Skeletal muscle tissue (tissue), 4 donors: ENCODE results near the gene PTPRN2. TPM values are rescaled to one million over a fixed set of nuclear protein-coding genes. Genes with fewer than 3 reads are reported as not detected.

Experiments
- H3K27ac ChIP-seq: one replicate; pipeline ENCODE4 v1.7.0; 2013; ENCODE audit warnings: mild to moderate bottlenecking, low read depth, low read length, inconsistent platforms
- H3K27me3 ChIP-seq, 3 donors: one replicate each; pipeline ENCODE4 v1.7.0; 2013; ENCODE audit warnings: low read length in 3 of 3; ENCODE audit not compliant: control insufficient read depth in 3 of 3, insufficient read depth in 3 of 3
- H3K36me3 ChIP-seq, 3 donors: one replicate each; pipeline ENCODE4 v1.7.0; 2013; ENCODE audit warnings: low read length in 3 of 3; ENCODE audit not compliant: control insufficient read depth in 3 of 3, insufficient read depth in 3 of 3
- H3K4me1 ChIP-seq, 3 donors: one replicate each; pipeline ENCODE4 v1.7.0; 2013; ENCODE audit warnings: low read length in 3 of 3, mild to moderate bottlenecking in 3 of 3; ENCODE audit not compliant: control insufficient read depth in 3 of 3, insufficient read depth in 3 of 3
- H3K4me3 ChIP-seq, 3 donors: one replicate each; pipeline ENCODE4 v1.7.0; 2013; ENCODE audit warnings: low read length in 3 of 3
- H3K9ac ChIP-seq, 3 donors: one replicate each; pipeline ENCODE4 v1.7.0; 2013; ENCODE audit warnings: low read length in 3 of 3, mild to moderate bottlenecking in 3 of 3, moderate library complexity in 2 of 3, low read depth in 1 of 3
- H3K9me3 ChIP-seq, 3 donors: one replicate each; pipeline ENCODE4 v1.7.0; 2013; ENCODE audit warnings: low read length in 3 of 3; ENCODE audit not compliant: control insufficient read depth in 3 of 3
- total RNA-seq: library from RNA; depleted of rRNA; stranded (reverse); fragments of >200 nt; gene quantifications from one replicate; pipeline ENCODE4 v1.2.3, GENCODE V29; 2014
- donor health status: Osteomylitis.

The PTPRN2 gene
- total RNA-seq, 1 donor from 2014 or later: 1.6 TPM

GRCh38 chr7:158261362-158262235 lies 326.0 kb downstream of the PTPRN2 start:
- Histone ChIP-seq H3K4me1 (no peaks in the 10 kb centered on the region), H3K9ac (no peak overlapping the region), H3K27ac (no peak overlapping the region), H3K36me3 (no peaks in the 10 kb centered on the region), H3K27me3 (peaks cover 0 to 11% (median 8%) of the 10 kb centered on the region in 3 donors), H3K9me3 (peaks cover 0 to 9% (median 3%) of the 10 kb centered on the region in 3 donors), H3K4me3 (no peak overlapping the region)

GRCh38 chr7:158260567-158261361 lies 326.9 kb downstream of the PTPRN2 start:
- H3K27me3 ChIP-seq: peaks cover 0 to 11% (median 8%) of the 10 kb centered on the region in 3 donors
- H3K36me3 ChIP-seq: no peaks in the 10 kb centered on the region
- no peak overlapping the region for H3K4me3 ChIP-seq
- H3K9me3 ChIP-seq: peaks cover 0 to 9% (median 3%) of the 10 kb centered on the region in 3 donors
- no peak overlapping the region for H3K9ac ChIP-seq
- H3K27ac ChIP-seq: no peak overlapping the region
- no peaks in the 10 kb centered on the region for H3K4me1 ChIP-seq

DNA sequence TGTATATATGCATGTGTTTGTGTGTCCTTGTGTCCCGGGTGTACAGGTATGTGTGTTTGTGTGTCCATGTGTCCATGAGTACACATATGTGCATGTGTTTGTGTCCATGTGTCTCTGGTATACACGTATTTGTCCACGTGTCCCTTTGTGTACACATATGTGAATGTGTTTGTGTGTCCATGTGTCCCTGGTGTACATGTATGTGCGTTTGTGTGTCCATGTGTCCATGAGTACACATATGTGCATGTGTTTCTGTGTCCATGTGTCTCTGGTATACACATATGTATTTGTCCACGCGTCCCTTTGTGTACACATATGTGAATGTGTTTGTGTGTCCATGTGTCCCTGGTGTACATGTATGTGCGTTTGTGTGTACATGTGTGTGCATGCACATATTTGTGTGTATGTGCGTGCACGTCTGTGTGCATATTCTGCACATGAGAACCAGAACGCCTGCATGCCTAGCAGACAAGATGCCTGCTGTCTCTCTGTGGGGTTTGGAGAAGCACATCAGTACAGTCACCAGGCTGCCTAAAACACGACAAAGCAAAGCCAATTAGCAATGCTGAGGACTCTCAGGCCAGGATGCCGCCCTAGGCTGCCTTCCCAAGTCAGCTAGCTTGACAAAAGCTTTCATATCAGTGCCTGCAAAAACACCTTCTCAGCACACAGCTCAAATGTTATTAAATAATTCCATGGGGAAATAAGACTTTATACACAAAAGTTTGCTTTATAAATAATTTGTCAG lies 327.8 kb downstream of the PTPRN2 start:
- no peak overlapping the region for H3K27ac ChIP-seq
- no peaks in the 10 kb centered on the region for H3K36me3 ChIP-seq
- H3K4me3 ChIP-seq: no peak overlapping the region
- H3K9ac ChIP-seq: no peak overlapping the region
- H3K9me3 ChIP-seq: peaks cover 0 to 9% (median 3%) of the 10 kb centered on the region in 3 donors
- H3K27me3 ChIP-seq: peaks cover 0 to 11% (median 8%) of the 10 kb centered on the region in 3 donors
- no peaks in the 10 kb centered on the region for H3K4me1 ChIP-seq

DNA sequence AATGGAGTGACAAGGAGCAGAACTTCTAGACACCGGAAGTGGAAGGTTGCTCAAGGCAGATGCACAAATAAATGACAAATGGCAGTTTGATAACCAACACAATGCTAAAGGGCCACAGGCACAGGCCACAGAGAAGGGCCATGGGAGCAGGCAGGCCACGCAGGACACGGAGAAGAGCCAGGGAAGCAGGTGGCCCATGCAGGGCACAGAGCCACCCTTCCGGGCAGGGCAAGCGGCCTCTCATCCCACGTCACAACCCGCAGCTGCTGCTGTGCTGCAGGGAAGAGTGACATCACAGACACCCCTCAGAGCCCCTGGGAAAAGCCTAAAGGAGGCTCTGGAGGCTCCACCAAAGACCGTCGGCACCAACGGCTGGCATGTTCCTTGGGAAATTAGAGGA lies 328.5 kb downstream of the PTPRN2 start:
- Histone ChIP-seq H3K27ac (no peak overlapping the region), H3K9me3 (peaks cover 0 to 9% (median 3%) of the 10 kb centered on the region in 3 donors), H3K9ac (no peak overlapping the region), H3K4me3 (no peak overlapping the region), H3K36me3 (no peaks in the 10 kb centered on the region), H3K27me3 (peaks cover 0 to 11% (median 8%) of the 10 kb centered on the region in 3 donors), H3K4me1 (no peaks in the 10 kb centered on the region)

DNA sequence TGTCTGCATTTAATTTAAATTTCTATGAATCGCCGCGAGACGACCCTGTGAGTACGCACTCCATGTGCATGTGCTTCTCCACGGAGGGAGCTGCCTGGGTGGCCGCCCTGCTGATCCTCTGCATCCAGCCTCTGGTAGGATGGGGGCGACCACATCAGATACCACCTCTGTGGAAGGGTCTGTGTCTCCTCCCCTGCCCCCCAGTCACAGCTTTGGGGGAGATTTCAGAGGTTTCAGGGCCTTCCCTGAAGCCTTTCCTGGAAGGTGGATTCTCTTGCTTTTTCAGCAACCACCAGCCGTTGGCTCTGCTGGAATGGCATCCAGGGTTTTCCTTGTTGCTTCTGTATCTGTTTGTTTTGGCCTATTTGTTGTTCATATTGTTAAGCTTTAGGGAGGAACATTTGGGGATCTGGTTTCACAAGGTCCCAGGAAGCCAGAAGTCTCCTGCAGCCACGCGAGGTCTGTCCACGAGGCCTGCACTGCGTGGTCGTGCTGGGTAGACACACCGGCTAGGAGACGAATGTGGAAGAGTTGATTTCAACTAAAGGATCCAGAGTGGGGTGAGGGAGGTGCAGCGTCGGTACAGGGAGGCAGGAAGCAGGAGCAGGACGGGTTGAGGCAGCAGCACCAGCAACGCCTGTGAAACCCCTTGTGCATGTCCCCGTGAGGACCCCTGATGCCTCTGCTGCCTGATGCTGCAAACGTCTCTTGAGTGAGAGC lies 329.1 kb downstream of the PTPRN2 start:
- H3K27ac ChIP-seq: no peak overlapping the region
- no peak overlapping the region for H3K4me3 ChIP-seq
- H3K4me1 ChIP-seq: no peaks in the 10 kb centered on the region
- H3K9ac ChIP-seq: no peak overlapping the region
- peaks cover 0 to 9% (median 3%) of the 10 kb centered on the region in 3 donors for H3K9me3 ChIP-seq
- H3K27me3 ChIP-seq: peaks cover 0 to 11% (median 8%) of the 10 kb centered on the region in 3 donors
- no peaks in the 10 kb centered on the region for H3K36me3 ChIP-seq

DNA sequence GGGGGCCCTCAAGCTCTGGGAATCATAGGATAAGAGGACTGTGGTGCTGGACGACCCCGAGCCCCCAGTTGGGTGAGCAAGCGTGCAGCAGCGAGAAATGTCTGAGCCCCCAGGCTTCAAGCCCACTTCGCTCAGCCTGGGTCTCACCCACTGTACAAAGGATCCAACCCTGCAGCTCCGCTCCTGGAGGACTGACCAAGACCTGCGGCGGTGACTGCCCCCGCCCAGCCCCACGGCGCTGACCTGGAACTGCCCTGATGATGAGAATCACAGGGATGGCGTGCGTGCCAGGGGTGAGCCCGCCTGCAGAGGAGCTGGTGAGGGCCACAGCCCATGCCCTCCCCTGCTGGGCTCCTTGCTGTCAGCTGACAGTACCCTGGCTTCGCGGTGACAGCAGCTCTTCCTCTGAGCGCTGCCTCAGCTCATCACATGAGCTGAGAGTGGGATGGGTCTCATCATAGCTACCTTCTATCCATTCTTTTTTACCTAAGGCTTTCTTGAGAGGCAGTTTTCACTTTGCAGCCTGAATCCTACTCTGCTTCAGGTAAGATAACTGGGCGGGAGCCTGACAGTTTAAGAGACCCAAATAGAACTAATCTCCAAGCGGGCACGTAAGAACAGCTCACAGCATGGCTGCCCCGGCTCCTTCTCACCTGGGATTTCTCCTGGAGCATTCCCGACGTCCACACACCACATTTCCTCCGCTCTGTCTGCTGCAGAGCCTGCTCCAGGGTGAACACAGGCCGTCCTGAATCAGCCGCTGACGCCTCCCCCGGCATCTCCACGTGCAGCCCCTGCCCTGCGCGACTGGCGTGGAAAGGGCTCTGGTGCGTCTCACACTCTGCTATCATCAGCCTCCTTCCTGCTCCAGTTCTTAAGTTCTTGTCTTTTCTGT lies 329.9 kb downstream of the PTPRN2 start:
- Histone ChIP-seq H3K4me1 (no peaks in the 10 kb centered on the region), H3K9ac (no peak overlapping the region)

GRCh38 chr7:158257001-158257400 lies 330.6 kb downstream of the PTPRN2 start:
- H3K4me1 ChIP-seq: no peaks in the 10 kb centered on the region
- H3K9ac ChIP-seq: no peak overlapping the region
- H3K36me3 ChIP-seq: no peaks in the 10 kb centered on the region
- H3K27ac ChIP-seq: no peak overlapping the region
- H3K9me3 ChIP-seq: no peaks in the 10 kb centered on the region
- peaks cover 0 to 11% (median 8%) of the 10 kb centered on the region in 3 donors for H3K27me3 ChIP-seq
- no peak overlapping the region for H3K4me3 ChIP-seq

More for the DNA sequence above, 329.9 kb downstream of the PTPRN2 start:
- Histone ChIP-seq H3K9me3 (peaks cover 0 to 7% (median 0%) of the 10 kb centered on the region in 3 donors), H3K27me3 (peaks cover 0 to 11% (median 8%) of the 10 kb centered on the region in 3 donors), H3K27ac (no peak overlapping the region), H3K36me3 (no peaks in the 10 kb centered on the region), H3K4me3 (no peak overlapping the region)

GRCh38 chr7:158256091-158256816 lies 331.4 kb downstream of the PTPRN2 start:
- Histone ChIP-seq H3K4me1 (no peaks in the 10 kb centered on the region), H3K27me3 (peaks cover 0 to 11% (median 8%) of the 10 kb centered on the region in 3 donors)

More at GRCh38 chr7:158256091-158256816, 331.4 kb downstream of the PTPRN2 start:
- no peak overlapping the region for H3K4me3 ChIP-seq
- no peaks in the 10 kb centered on the region for H3K36me3 ChIP-seq
- no peak overlapping the region for H3K9ac ChIP-seq
- H3K9me3 ChIP-seq: no peaks in the 10 kb centered on the region
- H3K27ac ChIP-seq: no peak overlapping the region
